Suprapubic skin (tissue), 4 donors: ENCODE results near the gene TBX4. TPM values are rescaled to one million over a fixed set of nuclear protein-coding genes. Genes with fewer than 3 reads are reported as not detected.

Experiments used
- DNase-seq, 2 donors: peaks; one replicate each; pipeline ENCODE4 v3.0.0-alpha.2; 2019; ENCODE audit warnings: low spot score in 2 of 2
- H3K27ac ChIP-seq: fragments of 200-600 bp; sonication (generic); one replicate; pipeline ENCODE4 v1.5.1; 2019
- H3K27me3 ChIP-seq: fragments of 200-600 bp; sonication (generic); one replicate; pipeline ENCODE4 v1.5.1; 2019
- H3K36me3 ChIP-seq: fragments of 200-600 bp; sonication (generic); one replicate; pipeline ENCODE4 v1.5.1; 2019
- H3K4me1 ChIP-seq: fragments of 200-600 bp; sonication (generic); one replicate; pipeline ENCODE4 v1.5.1; 2019
- H3K4me3 ChIP-seq: fragments of 200-600 bp; sonication (generic); one replicate; pipeline ENCODE4 v1.5.1; 2019; ENCODE audit warnings: mild to moderate bottlenecking
- H3K9me3 ChIP-seq: fragments of 200-600 bp; sonication (generic); one replicate; pipeline ENCODE4 v1.5.1; 2019
- CTCF ChIP-seq, 2 donors: fragments of 200-600 bp in 1 of 2; fragments of 450-650 bp in 1 of 2; sonication (generic) in 1 of 2; IDR thresholded peaks; one replicate each; pipeline ENCODE4 v1.5.1; 2016 to 2019; ENCODE audit warnings: antibody characterized with exemption in 2 of 2, mild to moderate bottlenecking in 1 of 2, moderate library complexity in 1 of 2
- EP300 ChIP-seq: sonication (generic); formaldehyde crosslinking; IDR thresholded peaks from one replicate; pipeline ENCODE4 v1.6.1; 2017; ENCODE audit warnings: antibody characterized with exemption
- POLR2A ChIP-seq, 2 donors: fragments of 450-650 bp; IDR thresholded peaks; one replicate each; pipeline ENCODE4 v1.6.1; 2017; ENCODE audit warnings: antibody characterized with exemption in 2 of 2, mild to moderate bottlenecking in 2 of 2, moderate library complexity in 2 of 2
- POLR2AphosphoS5 ChIP-seq, 3 donors: sonication (generic); formaldehyde crosslinking; IDR thresholded peaks; one replicate each; pipeline ENCODE4 v1.6.1; 2017; ENCODE audit warnings: antibody characterized with exemption in 3 of 3
- whole genome bisulfite sequencing: methylation state at CpG from one replicate; pipeline ENCODE4 v1.1.5; 2018; 5-methylcytosine and 5-hydroxymethylcytosine counted together
- total RNA-seq, 4 donors: library from RNA; depleted of rRNA; stranded (reverse); fragments of >200 nt; gene quantifications; one replicate each; pipeline ENCODE4 v1.1.0, GENCODE V29; 2016

The TBX4 gene
- total RNA-seq: under 1 TPM in 2 of 4 donors, not detected in 2; 0.30 to 0.56 TPM

DNA sequence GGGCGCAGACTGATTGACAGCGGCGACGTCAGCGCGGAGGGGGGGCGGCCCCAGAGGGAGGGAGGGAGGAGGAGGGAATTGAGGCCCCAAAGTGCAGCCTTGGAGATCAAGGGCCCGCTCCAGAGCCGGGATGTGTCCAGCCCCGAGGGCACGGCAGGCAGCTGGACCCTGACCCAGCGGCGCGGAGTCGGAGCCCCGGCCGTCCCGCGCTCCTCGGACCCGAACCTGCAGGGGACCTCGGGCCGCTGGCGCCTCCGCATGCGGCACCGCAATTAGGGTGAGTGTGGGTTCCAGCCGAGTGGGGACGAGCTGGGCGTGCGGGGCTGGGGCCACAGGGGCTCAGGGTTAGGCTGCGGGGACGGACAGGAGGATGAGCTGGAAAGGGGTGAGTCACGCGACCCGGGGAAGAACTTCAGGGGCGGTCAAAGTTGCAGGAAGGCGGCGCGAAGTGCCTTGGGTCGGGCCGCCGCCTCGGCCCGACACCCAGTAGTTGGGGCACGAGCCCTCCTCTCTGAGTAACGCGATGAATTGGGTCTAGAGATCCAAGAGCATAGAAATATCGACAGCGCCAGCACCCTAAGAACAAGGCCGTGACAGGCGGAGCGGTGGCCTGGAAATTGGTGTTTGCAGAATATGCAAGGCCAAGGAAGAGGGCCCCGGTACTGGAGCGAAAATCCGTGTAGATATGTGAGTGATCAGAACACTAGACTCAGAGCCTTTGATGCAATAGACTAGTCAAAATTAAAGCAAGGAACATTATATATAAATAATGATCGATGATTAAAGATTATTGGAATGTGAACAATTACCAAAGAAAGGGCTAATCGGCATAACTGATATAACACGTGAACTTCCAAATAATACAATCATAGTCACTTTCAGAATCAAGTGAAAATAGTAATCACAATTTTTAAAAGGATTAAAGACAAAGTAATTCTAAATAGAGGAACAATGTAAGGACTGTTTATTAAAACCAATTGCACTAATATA is at the start of gene TBX4:
TBX4 (plus strand) TSS at position 122 of the 990 bp plus-strand sequence. CDS start 4,069 bp downstream, outside the sequence.
- no peaks in the 10 kb centered on the region for H3K9me3 ChIP-seq
- WGBS: 23% methylated on average over 38 of the region's 59 CpGs
- peaks cover 76% of the 10 kb centered on the region for H3K27me3 ChIP-seq
- peak in 1 of 2 donors; percentile 56 for DNase-seq
- peaks cover 29% of the 10 kb centered on the region for H3K4me1 ChIP-seq
- H3K27ac ChIP-seq: no peak within 1 kb of the TSS
- H3K4me3 ChIP-seq: peak within 1 kb of the TSS; percentile 43
- TF ChIP-seq POLR2A (IDR thresholded peaks at IDR 0.05) (no peak), POLR2AphosphoS5 (IDR thresholded peaks at IDR 0.05) (no peak), EP300 (no peak), CTCF (IDR thresholded peaks at IDR 0.05) (no peak)
- H3K36me3 ChIP-seq: no peaks in the 10 kb centered on the region

DNA sequence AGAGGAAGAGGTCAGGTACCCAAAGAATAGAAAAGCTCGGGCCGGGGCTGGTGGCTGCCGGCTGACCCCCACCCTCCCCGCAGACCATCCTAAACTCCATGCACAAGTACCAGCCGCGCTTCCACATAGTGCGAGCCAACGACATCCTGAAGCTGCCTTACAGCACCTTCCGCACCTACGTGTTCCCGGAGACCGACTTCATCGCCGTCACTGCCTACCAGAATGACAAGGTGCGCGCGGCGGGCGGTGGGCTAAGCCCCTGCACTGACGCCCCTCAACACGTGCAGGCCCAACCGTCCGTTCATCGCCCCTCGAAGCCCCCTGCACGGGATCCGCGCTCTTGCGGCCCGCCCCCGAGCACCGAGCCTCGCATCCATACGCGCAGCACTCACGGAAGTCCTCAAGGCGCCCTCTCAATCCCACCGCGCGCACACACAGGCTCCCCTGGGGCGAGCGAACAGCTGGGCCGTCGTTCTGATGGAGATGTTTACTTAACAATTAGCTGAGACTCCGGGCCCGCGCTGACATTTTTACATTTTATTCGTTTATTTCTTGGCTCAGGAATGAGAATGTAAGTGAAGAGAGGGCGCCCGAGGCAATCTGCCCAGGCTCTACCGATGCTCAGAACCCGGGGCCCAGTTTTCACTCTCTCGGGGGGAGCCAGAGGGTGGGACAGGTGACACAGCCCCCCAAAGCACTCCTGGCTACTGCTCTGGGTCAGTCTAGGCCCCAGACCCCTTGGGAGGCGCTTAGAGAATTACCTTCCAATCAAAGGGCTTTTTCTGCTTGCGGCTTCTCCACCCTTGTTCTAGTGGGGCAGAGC is 49.0 kb upstream of the TBX4 start:
- peak overlapping the region; percentile 21 for H3K4me3 ChIP-seq
- no peaks in the 10 kb centered on the region for H3K36me3 ChIP-seq
- H3K4me1 ChIP-seq: peaks cover 53% of the 10 kb centered on the region
- WGBS: 36% methylated on average over 49 of the region's 55 CpGs
- no peaks in the 10 kb centered on the region for H3K9me3 ChIP-seq
- no peak for DNase-seq
- TF ChIP-seq CTCF (IDR thresholded peaks at IDR 0.05) (no peak), POLR2A (IDR thresholded peaks at IDR 0.05) (no peak), EP300 (no peak), POLR2AphosphoS5 (IDR thresholded peaks at IDR 0.05) (no peak)
- H3K27ac ChIP-seq: no peak overlapping the region
- peaks cover 92% of the 10 kb centered on the region for H3K27me3 ChIP-seq

DNA sequence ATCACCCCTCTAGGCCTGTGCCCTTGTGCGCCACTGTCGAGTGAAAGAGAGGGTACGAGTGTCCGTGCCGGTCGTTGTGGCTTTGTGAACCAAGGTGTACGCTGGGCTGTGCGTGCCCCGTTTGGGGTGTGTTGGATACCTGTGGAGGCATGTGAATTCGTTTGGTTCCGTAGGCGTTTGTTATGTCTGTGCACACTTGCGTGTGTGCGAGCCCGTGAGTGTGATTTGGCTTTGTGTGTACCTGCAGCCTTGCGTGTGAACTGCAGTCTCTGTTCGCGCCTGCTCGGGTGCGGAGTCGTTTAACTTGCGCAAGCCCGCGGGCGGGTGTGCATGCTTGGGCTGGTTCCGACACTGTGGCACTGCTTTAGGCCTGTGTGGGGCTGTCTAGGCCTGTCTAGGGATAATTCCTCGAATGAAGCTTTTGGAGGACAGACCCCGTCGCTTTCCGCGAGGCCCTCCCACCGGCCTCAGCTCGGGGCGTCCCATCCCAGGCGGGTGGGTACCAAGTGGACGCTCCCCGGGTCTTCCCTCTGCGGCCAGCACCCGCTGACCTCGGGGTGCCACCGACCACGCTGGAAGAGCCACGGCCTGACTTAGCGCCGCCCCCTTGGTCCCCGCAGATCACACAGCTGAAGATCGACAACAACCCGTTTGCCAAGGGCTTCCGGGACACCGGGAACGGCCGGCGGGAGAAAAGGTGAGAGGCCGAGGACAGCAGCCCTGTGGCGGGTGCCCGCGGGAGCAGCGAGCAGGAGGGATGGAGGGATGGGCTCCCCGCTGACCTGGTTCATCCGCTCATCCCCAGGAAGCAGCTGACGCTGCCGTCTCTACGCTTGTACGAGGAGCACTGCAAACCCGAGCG is 48.2 kb upstream of the TBX4 start:
- Histone ChIP-seq H3K4me3 (peak overlapping the region; percentile 21), H3K27me3 (peaks cover 91% of the 10 kb centered on the region)

GRCh38 chr17:61404663-61404912 is 47.6 kb upstream of the TBX4 start:
- Histone ChIP-seq H3K36me3 (no peaks in the 10 kb centered on the region), H3K4me1 (peaks cover 51% of the 10 kb centered on the region), H3K9me3 (no peaks in the 10 kb centered on the region), H3K27me3 (peaks cover 88% of the 10 kb centered on the region), H3K4me3 (peak overlapping the region; percentile 21), H3K27ac (no peak overlapping the region)
- TF ChIP-seq EP300: no peak
- TF ChIP-seq POLR2AphosphoS5 (IDR thresholded peaks at IDR 0.05): no peak
- TF ChIP-seq CTCF (IDR thresholded peaks at IDR 0.05): no peak
- no peak for TF ChIP-seq POLR2A (IDR thresholded peaks at IDR 0.05)
- WGBS: 20% methylated on average over 1 of the region's 27 CpGs
- DNase-seq: no peak

More for the DNA sequence above, 48.2 kb upstream of the TBX4 start:
- no peak for DNase-seq
- Histone ChIP-seq H3K36me3 (no peaks in the 10 kb centered on the region), H3K4me1 (peaks cover 53% of the 10 kb centered on the region), H3K9me3 (no peaks in the 10 kb centered on the region), H3K27ac (no peak overlapping the region)
- WGBS: 54% methylated on average over 27 of the region's 66 CpGs
- TF ChIP-seq POLR2AphosphoS5 (IDR thresholded peaks at IDR 0.05) (peak in 1 of 3 donors; percentile 14), CTCF (IDR thresholded peaks at IDR 0.05) (no peak)
